ENCODE results near the gene MZT2A. TPM values are rescaled to one million over a fixed set of nuclear protein-coding genes. Genes with fewer than 3 reads are reported as not detected.
"Not testable (repeated sequence)": the region's sequence is repeated elsewhere in the genome, so short reads cannot be mapped to it uniquely, and the experiment has no call there.

Gene MZT2A
- total RNA-seq, 1 donor from 2014 or later: 156 TPM

- not testable (repeated sequence) for DNase-seq (ENCODE audit: low read depth in 2 of 2)
These were observed 37.3 kb downstream of the MZT2A start for GRCh38 chr2:131454914-131455313.

- not testable (repeated sequence) for DNase-seq (ENCODE audit: low read depth in 2 of 2)
These were observed 40.8 kb downstream of the MZT2A start for GRCh38 chr2:131451265-131451949.

- not testable (repeated sequence) for DNase-seq (ENCODE audit: low read depth in 2 of 2)
These were observed 44.2 kb downstream of the MZT2A start for GRCh38 chr2:131447981-131448380.

DNA sequence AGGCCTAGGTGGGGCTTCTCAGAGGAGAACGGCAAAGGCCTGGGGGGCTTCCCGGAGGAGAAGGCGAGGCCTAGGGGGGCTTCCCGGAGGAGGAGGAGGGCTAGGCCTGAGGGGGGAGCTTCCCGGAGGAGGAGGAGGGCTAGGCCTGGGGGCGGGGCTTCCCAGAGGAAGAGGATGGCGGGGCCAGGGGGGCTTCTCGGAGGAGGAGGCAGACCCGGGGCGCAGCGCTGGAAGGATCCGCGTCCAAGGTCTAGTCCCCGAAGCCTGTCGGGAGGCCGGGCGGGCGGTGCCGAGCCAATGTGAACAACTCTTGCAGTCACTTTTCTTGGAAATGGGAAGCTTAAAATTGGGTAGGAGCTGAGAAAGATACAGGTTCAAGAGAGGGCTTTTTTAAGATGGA is 46.3 kb downstream of the MZT2A start:
- no peak for DNase-seq (ENCODE audit: low read depth in 2 of 2)

DNA sequence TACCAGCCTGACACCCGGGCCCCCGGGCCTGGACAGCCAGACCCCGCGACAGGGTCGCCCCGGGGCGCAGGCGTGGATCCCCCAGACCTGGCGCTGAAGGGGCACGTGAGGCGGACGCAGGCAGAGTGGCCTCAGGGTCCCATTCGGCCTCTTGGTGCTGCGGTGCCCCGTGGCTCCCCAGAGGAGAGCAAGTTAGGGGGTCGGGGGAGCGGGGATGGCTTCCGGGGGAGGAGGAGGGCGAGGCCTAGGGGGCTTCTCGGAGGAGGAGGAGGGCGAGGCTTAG is 46.7 kb downstream of the MZT2A start:
- not testable (repeated sequence) for DNase-seq (ENCODE audit: low read depth in 2 of 2)

DNA sequence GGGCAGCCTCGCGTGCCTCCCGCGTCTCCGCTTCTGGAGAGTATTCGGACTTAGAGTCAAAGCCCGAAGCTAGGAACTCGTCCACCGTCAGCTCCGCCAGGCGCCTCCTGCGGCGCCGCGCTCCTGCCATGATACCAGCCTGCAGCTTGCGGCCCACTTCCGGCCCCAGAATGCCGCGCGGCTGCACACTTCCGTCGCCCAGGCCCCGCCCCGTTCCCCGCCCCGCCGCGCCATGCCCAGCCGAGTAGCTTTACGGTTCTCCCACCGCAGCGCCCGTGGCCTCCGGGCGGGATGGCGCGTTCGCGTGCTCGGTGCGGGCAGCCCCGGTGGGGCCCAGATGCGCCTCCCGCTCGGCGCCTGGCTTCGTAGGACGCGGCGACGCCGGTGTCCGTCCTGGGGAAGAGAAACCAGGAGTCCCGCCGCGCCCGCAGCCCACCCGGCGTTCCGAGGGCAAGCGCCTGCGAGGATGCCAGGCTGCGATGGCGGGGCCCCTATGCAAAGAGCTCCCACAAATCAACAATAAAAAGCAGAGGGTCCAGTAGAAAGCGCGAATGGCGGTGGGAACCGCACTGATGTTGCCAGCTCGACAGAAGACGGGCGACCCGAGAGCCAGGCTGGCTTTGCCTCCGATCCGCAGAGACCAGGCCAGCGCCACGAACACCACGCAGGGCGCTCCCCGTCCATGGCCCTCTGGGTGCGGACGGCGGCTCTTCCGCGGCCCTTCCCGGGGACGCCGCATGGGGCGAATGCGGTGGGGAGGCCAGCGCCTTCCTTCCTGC is 47.3 kb downstream of the MZT2A start:
- DNase-seq (ENCODE audit: low read depth in 2 of 2): not testable (repeated sequence)

GRCh38 chr2:131440742-131441468 is 51.3 kb downstream of the MZT2A start:
- DNase-seq (ENCODE audit: low read depth in 2 of 2): not testable (repeated sequence)

Other genes starting within 250 kb of the MZT2A start
- not detected in 2 replicates for gene RAB6D, start 128.2 kb downstream of the MZT2A start, total RNA-seq
- gene TUBA3D, start 16.3 kb downstream of the MZT2A start, total RNA-seq: not detected in 2 replicates
- 3.5 and 5.6 TPM in 2 replicates for gene CCDC74A, start 35.5 kb upstream of the MZT2A start, total RNA-seq

Measured in lung microvascular endothelial cell (primary cell).